Measurements from ENCODE around the gene CIB1. TPM values are rescaled to one million over a fixed set of nuclear protein-coding genes. Genes with fewer than 3 reads are reported as not detected.

The CIB1 gene
- total and polyA plus RNA-seq, 2 of the 8 experiments (the other 6 are each of a cell fraction or from before 2014, with no cell fraction given): 26.0 to 63.5 TPM

Small RNA genes lying within 50 kb of the gene (small RNA-seq; reads per million reads assigned to genes)
- gene AC091167.3 (ENCODE audit: insufficient read depth): not detected

Other genes starting within 250 kb of the CIB1 start
- 24.0 and 26.2 TPM in 2 replicates for gene ZNF710, start 232.6 kb downstream of the CIB1 start, total RNA-seq (2021; fragmentation: NEBNext Ultra II Directional; extraction: Animal tissue kit (Norgen Biotek cat#: 25700))
- 10.5 and 14.4 TPM in 2 replicates for gene ZNF710, start 232.6 kb downstream of the CIB1 start, polyA plus RNA-seq (2011; rRNA removed)
- gene IDH2, start 131.5 kb downstream of the CIB1 start, total RNA-seq (2021; fragmentation: NEBNext Ultra II Directional; extraction: Animal tissue kit (Norgen Biotek cat#: 25700)): 64.2 and 64.6 TPM in 2 replicates
- gene IDH2, start 131.5 kb downstream of the CIB1 start, polyA plus RNA-seq (2011; rRNA removed): 79.7 and 84.6 TPM in 2 replicates
- 42.7 and 43.6 TPM in 2 replicates for gene SEMA4B, start 32.6 kb downstream of the CIB1 start, total RNA-seq (2021; fragmentation: NEBNext Ultra II Directional; extraction: Animal tissue kit (Norgen Biotek cat#: 25700))
- gene SEMA4B, start 32.6 kb downstream of the CIB1 start, polyA plus RNA-seq (2011; rRNA removed): 43.0 and 62.4 TPM in 2 replicates
- gene GDPGP1, start 268 bp upstream of the CIB1 start, total RNA-seq (2021; fragmentation: NEBNext Ultra II Directional; extraction: Animal tissue kit (Norgen Biotek cat#: 25700)): 3.7 and 5.6 TPM in 2 replicates
- gene GDPGP1, start 268 bp upstream of the CIB1 start, polyA plus RNA-seq (2011; rRNA removed): 1.8 and 3.0 TPM in 2 replicates
- 0.19 TPM in 1 of 2 replicates, not detected in the other for gene TTLL13, start 15.6 kb upstream of the CIB1 start, total RNA-seq (2021; fragmentation: NEBNext Ultra II Directional; extraction: Animal tissue kit (Norgen Biotek cat#: 25700))
- gene TTLL13, start 15.6 kb upstream of the CIB1 start, polyA plus RNA-seq (2011; rRNA removed): 0.03 and 0.05 TPM in 2 replicates
- gene NGRN, start 31.7 kb upstream of the CIB1 start, total RNA-seq (2021; fragmentation: NEBNext Ultra II Directional; extraction: Animal tissue kit (Norgen Biotek cat#: 25700)): 101 and 102 TPM in 2 replicates
- 59.4 and 60.1 TPM in 2 replicates for gene NGRN, start 31.7 kb upstream of the CIB1 start, polyA plus RNA-seq (2011; rRNA removed)
- gene ZNF774, start 118.3 kb upstream of the CIB1 start, total RNA-seq (2021; fragmentation: NEBNext Ultra II Directional; extraction: Animal tissue kit (Norgen Biotek cat#: 25700)): 2.3 and 2.6 TPM in 2 replicates
- 0.82 and 0.96 TPM in 2 replicates for gene ZNF774, start 118.3 kb upstream of the CIB1 start, polyA plus RNA-seq (2011; rRNA removed)
- gene IQGAP1, start 154.3 kb upstream of the CIB1 start, total RNA-seq (2021; fragmentation: NEBNext Ultra II Directional; extraction: Animal tissue kit (Norgen Biotek cat#: 25700)): 133 and 138 TPM in 2 replicates
- 34.8 and 56.0 TPM in 2 replicates for gene IQGAP1, start 154.3 kb upstream of the CIB1 start, polyA plus RNA-seq (2011; rRNA removed)